GM13976 (cell line): ENCODE results near the gene ROBO1.

Experiments used
- DNase-seq: peaks from one replicate; pipeline ENCODE4 v3.0.0; 2012; ENCODE audit warnings: low spot score
- in situ Hi-C: fragments of 300-500 bp; cut with MboI; formaldehyde crosslinking; loops from one replicate; pipeline ENCODE4 v1.12.0; 2022; ENCODE audit warnings: low sequenced_read_pairs, mixed read lengths, inconsistent platforms; ENCODE audit not compliant: unreplicated experiment
- TF ChIP-seq, protein P1 (sequence below): IDR thresholded peaks from 2 replicates; pipeline ENCODE4 v1.5.1; 2012; ENCODE audit warnings: borderline replicate concordance, mild to moderate bottlenecking; ENCODE audit not compliant: insufficient read depth; ENCODE audit errors: extremely low read depth, missing control alignments, control extremely low read depth

ROBO1 gene

DNA sequence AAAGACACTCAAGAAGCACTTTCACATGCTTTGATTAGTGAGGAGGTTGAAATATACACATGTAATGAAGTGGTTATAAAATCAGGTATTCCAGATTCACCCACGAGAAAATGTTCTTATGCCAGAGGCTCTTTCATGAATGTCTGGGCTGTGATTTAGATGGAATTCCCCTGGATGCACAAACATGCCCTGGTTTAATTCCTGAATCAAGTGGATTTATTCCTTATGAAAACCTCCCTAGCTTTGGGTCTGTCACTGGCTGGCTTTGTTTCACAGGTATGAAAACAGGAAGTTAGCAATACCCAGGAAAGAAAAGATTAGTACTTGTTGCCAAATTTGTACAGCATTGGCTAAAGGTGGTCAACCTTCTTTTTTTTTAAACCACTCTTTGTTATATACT, 1123.0 kb downstream of the ROBO1 start:
- TF ChIP-seq, protein P1, sequence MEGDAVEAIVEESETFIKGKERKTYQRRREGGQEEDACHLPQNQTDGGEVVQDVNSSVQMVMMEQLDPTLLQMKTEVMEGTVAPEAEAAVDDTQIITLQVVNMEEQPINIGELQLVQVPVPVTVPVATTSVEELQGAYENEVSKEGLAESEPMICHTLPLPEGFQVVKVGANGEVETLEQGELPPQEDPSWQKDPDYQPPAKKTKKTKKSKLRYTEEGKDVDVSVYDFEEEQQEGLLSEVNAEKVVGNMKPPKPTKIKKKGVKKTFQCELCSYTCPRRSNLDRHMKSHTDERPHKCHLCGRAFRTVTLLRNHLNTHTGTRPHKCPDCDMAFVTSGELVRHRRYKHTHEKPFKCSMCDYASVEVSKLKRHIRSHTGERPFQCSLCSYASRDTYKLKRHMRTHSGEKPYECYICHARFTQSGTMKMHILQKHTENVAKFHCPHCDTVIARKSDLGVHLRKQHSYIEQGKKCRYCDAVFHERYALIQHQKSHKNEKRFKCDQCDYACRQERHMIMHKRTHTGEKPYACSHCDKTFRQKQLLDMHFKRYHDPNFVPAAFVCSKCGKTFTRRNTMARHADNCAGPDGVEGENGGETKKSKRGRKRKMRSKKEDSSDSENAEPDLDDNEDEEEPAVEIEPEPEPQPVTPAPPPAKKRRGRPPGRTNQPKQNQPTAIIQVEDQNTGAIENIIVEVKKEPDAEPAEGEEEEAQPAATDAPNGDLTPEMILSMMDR, result no peak
- DNase-seq, result no peak
- in situ Hi-C loops, result no loop called here

DNA sequence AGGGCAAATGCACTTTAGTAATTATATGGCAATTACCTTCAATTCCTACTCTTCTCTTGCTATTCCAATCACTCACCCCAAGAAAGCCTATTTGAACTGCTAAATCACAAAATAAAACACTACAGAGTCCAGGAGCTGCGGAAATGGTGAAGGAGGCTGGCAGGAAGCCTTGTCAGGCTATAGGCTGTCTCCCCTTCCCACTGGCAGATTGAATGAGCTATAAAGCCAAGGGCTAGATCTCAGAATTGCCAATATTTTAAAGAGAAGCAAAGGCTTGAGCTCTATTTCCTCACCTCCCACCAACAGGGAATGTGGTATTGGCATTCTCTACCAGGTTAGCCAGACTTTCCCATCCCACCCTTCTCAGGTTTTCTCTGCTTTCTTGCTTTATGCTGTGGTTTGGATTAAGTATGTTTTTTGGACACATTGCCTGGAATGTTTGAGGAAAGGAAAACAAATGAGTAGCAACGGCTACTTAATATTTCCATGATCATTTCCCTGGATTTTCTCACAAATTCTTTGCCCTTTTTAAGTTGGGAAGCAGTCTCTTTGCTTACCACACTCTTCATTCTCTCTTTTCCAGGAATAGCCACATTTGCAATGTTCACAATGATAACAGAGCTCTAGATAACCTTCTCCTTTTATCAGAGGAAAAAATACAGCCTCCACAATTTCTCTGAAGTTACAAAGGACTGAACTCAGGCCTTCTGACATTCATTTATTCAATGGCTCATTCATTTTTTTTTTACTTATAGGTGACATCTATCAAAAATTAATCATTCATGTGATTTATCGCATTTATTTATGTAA, 1125.4 kb downstream of the ROBO1 start:
- TF ChIP-seq, protein P1, result no peak

DNA sequence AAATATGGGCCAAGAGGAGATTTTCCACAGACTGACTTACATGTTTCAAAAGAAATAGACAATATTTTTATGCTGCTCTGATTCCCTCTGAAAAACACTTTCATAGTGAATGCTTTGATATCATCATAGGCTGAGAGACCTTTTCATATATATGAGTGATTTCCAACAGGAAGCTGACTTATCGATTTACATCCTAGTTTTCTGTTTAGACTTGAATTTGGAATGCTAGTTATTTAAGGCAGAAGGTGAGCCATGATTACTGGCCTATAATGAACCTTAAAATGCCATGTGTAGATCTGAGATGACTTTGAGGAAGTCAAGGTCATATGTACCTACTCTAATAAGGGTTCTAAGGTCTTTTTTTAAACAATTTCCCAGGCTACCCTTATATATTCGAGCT, 1126.1 kb downstream of the ROBO1 start:
- TF ChIP-seq, protein P1, result no peak
- in situ Hi-C loops, result no loop called here

More for the DNA sequence above, 1125.4 kb downstream of the ROBO1 start:
- in situ Hi-C loops, result no loop called here
- DNase-seq, result no peak

DNA sequence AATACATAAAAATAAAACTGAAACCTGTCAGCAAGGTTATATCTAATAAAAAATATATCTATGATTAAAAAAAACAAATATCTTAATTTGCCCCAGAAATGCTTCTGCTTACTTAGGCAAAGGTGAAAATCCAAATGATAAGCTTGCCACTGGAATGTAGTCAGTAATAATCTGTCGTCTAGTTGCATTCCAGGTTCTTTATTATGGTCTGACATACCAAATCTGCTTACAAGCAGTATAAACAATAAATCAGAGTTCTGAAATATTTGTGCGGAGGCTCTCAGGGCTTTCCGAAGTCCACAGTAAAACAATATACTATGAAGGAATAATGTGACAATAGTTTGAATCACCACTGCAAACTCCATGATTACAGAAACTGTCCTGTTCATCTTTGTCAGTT, 1133.5 kb downstream of the ROBO1 start:
- in situ Hi-C loops, result no loop called here
- DNase-seq, result no peak
- TF ChIP-seq, protein P1, result no peak

More for the DNA sequence above, 1126.1 kb downstream of the ROBO1 start:
- DNase-seq, result no peak

DNA sequence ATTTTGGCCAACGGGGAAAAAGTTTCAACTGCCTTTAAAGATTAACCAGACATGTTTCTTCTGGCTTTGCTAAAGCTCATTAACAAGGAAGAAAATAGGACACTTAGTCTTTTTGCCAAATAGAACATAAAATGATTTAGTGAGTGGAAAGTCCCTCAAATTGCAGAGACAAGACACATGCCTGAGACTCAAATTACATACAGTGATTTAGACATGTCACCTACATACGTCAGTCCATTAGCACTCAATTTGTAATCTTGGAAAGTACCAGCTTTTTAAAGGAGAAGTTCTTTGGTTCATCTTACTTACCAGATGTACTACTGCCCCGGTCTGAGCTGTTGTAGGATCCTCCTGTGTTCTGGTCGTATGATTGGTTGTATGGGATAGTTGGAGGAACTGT, 1134.2 kb downstream of the ROBO1 start:
- DNase-seq, result no peak
- TF ChIP-seq, protein P1, result no peak
- in situ Hi-C loops, result no loop called here

DNA sequence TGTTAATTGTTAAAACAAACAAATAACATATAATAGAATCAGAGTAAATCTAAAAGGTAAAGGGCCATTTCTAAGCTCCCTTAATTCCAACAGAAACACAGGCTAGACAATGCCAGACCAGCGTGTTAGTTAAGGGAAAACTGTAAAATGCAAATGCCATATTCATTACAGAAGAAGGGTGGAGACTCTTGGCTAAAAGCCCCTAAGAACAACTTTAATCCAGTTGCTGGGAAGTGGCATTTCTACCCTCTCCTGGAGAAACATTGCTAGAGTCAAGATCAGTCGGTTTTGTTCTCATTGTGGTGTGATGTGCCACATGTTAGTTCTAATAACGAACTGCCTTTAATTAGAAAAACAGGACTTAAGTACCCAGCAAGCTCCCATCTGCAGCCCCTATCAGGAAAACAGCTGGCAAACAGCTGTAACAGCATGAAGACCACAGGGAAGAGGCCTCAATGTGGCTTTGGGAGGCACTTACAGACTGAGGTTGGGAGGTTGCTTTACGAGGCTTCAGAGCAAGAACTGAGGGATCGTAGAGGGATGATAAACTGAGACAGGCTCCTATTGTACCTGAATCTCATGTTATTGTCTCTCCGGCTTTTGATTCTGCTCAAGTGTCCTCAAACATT, 1134.8 kb downstream of the ROBO1 start:
- no peak for DNase-seq
- in situ Hi-C loops, result no loop called here
- TF ChIP-seq, protein P1, result no peak
